GM18909 (cell line): ENCODE results near the gene PAQR6.

ENCODE experiments used
- ATAC-seq: cut with Tn5 transposase; IDR thresholded peaks from one replicate; pipeline ENCODE4 v1.9.1; 2021; ENCODE audit warnings: mild to moderate bottlenecking; ENCODE audit not compliant: unreplicated experiment, poor library complexity

Gene PAQR6, protein sequence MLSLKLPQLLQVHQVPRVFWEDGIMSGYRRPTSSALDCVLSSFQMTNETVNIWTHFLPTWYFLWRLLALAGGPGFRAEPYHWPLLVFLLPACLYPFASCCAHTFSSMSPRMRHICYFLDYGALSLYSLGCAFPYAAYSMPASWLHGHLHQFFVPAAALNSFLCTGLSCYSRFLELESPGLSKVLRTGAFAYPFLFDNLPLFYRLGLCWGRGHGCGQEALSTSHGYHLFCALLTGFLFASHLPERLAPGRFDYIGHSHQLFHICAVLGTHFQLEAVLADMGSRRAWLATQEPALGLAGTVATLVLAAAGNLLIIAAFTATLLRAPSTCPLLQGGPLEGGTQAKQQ

DNA sequence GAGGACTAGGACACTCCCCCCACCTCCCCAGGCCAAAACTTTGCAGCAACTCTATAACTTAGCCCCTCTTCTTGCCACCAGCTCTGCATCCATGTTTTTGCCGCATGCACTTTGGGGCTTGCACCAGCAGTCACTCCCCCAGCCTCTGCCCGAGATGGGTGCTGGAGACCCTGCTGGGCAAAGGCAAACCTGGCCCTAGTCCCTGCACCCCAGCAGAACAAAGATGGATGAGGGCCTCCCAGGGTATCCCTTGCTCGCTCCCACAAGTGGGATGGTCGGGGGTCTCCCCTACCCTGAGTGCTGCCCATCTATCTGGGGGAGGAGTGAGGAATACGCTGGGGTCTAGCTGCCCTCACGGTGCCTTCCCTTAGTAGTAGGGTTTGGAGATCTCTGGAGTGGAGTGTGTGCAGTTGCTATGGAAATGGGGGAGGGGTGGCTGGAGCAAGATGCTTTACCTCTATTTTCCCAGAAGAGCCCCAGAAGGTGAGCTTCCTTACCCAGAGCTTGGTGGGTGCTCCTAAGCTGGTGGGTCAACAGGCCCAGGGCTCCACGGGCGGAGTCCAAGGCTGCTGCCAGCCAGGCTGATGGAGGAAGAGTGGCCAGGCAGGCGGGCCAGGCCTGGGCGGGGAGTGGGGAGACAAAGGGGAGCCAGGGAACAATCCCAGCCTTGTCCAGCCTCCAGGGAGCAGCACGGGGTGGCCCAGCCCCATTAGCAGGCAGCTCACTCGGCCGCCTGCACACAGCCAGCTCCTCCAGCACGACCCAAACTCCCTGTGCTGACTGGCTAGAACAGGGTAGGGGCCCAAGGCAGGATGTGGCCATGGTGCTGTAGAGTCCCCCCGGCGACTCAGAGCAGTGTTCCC, at the start of gene PAQR6:
PAQR6 (minus strand) TSS at position 597 of the 863 bp plus-strand sequence. CDS start 1,325 bp downstream, outside the sequence.
- no peak for ATAC-seq

DNA sequence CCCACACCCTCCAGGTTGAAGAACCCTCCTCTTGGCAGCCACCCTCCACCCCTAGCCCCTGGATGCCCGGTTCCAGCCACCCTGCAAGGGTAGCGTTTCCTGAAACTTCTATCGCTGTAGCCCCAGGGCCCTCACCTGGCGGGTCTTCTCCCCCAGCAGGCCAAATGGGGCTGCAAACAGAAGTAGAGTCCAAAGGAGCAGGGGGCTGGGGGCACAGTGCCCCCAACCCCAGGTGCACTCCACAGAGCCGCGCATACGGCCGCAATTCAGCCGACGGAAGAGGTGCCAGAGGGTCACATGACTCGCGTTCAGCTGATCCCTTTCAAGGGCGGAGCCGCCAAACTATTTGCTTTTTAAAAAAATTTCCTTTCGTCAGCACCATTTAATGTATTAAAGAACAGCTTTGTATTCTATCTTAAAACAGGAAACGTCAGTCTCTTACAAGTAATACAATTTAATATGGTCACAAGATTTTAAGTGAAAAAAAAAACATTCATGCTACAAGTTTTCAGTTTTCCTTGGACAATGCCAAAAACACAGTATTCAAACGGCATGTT, 47.6 kb upstream of the PAQR6 start, which contains the start of gene GLMP:
GLMP (minus strand) TSS at position 289 of the 557 bp plus-strand sequence; CDS start at position 255, 34 bp downstream.
- no peak for ATAC-seq

DNA sequence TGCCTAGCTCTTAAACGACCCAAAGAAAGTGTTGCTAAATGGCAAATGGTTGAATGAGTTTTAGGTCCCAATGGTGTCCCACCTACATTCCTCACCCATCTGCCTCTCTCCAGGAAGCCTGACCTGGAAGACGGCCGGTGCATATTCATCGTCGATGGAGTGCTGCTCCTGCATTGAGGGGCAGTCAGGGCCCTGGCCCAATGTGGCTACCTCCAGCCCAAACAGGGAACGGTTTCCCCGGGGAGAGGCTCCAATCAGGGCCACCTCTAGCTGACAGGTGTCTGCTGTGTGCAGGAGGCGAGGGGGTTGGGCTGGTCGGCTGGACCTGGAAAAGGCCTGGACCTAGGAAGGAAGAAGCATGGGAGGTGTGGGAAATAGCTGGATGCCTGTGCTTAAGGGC, 46.0 kb upstream of the PAQR6 start:
- no peak for ATAC-seq

DNA sequence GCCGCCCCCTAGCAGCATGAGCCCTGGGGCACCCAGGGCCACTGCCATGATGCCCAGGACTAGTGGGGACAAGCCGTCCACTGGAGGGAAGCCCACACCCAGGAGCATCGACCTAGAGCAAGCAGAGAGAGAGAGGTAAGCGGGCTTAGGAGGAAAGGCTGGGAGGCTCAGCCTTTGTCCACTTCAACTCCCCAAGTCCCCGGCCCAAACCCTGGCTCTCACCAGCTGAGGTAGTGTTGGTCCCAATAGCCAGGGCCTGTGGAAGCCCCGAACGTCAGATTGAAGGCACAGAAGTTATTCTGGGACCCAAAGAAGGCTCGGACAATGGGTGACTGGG, 45.2 kb upstream of the PAQR6 start:
- ATAC-seq = no peak

DNA sequence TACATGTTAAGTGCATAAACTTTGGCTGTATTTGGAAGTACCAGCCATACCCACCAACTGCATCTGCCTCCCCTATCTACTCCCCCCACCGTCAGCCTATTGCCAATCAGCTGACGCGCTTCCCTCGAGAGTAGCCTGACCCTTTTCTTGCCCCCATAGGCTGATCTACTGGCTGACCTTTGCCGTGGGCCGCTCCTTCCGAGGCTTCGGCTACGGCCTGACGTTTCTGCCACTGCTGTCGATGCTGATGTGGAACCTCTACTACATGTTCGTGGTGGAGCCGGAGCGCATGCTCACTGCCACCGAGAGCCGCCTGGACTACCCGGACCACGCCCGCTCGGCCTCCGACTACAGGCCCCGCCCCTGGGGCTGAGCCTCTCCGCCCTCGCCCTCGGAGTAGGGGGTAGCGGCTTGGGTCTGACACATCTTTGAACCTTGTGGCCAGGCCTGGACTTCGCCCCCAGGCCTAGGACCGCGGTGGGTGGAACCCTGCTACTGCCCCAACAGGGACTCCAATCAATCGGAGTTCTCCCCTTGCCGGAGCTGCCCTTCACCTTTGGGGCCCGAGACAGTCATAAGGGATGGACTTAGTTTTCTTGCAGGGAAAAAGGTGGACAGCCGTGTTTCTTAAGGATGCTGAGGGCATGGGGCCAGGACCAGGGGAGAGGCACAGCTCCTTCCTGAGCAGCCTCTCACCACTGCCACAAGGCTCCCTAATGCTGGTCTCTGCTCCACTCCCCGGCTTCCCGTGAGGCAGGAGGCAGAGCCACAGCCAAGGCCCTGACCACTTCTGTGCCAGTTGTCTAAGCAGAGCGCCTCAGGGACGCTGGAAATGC, 43.6 kb upstream of the PAQR6 start:
- ATAC-seq = peak; percentile 58

DNA sequence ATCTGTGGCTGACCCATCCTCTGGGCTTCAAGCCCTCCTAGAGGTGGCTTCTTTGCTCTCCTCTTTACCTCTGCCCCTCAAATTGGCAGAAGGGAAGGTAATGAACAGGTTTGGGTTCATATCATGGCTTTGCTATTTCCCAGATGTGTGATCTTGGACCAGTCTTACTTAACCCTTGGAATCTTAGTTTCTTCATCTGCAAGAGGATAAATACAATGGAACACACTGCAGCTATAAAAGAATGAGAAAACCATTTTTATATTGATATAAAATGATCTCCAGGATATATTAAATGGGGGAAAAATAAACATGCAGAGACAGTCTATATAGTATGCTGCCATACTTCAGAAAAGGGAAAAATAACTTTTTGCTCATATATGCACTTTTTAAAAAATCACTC, 42.0 kb upstream of the PAQR6 start:
- ATAC-seq = no peak

DNA sequence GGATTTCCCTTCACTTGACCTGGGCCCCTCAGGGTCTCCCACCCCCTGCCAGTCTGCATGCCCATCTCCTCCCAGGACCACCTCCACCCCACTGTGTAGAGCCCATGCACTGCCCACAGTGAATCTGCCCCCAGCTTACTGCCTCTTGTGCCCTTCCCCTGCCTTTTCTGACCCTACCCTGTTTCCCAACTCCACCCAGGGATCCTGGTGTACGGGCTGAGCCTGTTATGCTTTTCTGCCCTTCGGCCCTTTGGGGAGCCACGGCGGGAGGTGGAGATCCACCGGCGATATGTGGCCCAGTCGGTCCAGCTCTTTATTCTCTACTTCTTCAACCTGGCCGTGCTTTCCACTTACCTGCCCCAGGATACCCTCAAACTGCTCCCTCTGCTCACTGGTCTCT, 38.2 kb upstream of the PAQR6 start:
- ATAC-seq = no peak

DNA sequence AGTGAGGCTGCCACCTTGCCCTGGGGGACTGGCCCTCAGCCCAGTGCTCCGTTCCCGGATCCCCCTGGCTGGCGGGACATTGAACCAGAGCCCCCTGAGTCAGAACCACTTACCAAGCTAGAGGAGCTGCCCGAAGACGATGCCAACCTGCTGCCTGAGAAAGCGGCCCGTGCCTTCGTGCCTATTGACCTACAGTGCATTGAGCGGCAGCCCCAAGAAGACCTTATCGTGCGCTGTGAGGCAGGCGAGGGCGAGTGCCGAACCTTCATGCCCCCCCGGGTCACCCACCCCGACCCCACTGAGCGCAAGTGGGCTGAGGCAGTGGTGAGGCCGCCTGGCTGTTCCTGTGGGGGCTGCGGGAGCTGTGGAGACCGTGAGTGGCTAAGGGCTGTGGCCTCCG, 37.6 kb upstream of the PAQR6 start:
- no peak for ATAC-seq

DNA sequence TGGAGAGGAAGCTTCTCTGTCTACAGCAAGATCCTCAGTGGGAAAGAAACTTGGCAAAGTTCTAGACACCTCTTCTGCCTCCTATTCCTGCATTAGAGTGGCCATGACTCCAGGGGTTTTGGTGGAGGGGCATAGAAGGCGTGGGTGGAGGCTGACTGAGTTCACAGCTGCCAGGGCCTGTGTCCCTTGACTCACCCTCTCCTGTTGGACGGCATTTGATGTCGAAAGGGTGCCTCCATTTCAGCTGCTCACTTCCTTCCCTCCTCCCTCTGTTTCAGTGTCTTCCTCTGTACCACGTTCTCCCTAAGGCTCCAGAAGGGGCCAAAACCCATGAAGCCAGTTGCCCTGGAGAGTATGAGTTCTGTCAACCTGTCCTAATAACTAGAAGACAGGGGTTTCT, 36.9 kb upstream of the PAQR6 start:
- ATAC-seq = no peak

DNA sequence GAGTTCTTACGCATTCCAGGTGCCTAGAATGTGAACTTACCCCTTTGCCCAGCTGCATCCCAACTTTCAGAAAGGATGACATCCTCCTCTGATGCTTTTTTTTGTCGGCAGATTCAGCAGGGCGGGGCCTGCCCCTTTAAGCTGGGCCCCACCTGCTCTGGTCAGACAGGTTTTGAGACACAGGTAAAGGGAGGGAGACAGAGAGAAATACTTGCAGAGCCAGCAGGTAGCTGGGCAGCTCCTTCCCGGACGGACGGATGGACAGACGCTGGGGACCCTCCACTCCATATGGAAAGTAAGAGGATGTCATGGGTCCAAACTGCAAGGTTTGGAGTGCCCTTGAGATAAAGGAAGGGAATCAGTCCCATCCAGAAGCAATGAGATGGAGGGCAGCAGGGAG, 36.3 kb upstream of the PAQR6 start, which contains the start of gene TMEM79:
TMEM79 (plus strand) TSS at position 214 of the 400 bp plus-strand sequence. CDS start 902 bp downstream, outside the sequence.
- ATAC-seq = no peak

DNA sequence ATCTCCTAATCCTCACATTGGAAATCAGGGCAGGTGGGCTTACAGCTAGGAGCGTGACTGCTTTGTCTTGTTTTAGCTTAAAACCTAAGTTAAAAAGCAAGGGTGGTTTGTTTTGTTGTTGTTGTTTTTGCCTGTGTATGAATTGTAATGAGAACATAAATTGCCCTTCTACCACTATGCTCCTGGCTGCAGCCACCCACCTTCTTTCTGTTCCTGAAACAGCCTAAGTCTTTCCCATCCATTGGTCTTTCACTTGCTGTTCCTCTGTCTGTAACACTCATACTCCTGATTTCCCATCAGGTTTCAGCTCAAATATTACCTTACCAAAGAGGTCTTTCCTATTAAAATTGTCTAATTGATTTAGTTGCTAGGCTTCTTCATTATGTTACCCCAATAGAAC, 35.7 kb upstream of the PAQR6 start:
- ATAC-seq = no peak

DNA sequence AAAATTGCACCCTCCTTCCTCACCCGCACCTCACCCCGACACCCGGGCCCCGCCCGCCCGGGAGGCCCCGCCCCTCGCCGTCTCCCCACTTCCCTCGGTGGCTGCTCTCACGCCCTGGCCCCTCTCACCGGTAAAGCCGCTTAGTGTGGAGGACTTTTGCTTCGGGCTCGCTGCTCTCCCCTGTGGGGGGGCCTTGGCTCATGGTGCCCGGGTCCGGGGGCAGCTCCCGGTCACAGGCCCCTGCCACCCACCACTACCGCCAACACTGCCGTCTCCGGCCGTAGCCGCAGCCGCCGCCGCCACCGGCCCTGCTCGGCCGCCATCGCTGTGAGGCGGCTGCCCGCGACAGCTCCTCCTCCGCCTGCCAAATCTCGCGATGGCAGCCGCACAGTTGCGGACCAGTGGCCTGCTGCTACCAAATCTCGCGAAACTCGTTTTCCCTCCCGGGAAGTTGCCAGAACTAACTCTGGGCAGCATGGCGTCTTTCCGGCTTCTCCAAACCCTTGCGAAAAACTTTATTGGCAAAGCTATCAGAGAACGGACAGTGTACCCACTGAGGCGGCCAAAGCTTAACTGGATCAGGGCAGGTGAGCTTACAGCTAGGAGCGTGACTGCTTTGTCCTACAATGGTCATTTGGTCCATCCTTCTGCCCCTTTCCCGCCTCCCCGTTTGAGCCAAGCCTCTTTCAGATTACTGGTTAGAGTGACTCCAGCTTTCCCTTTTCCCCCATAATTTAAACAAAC, 34.8 kb upstream of the PAQR6 start, which contains the start of gene SMG5:
SMG5 (minus strand) TSS at position 347 of the 744 bp plus-strand sequence; CDS start at position 202, 145 bp downstream.
- ATAC-seq = peak; percentile 83

DNA sequence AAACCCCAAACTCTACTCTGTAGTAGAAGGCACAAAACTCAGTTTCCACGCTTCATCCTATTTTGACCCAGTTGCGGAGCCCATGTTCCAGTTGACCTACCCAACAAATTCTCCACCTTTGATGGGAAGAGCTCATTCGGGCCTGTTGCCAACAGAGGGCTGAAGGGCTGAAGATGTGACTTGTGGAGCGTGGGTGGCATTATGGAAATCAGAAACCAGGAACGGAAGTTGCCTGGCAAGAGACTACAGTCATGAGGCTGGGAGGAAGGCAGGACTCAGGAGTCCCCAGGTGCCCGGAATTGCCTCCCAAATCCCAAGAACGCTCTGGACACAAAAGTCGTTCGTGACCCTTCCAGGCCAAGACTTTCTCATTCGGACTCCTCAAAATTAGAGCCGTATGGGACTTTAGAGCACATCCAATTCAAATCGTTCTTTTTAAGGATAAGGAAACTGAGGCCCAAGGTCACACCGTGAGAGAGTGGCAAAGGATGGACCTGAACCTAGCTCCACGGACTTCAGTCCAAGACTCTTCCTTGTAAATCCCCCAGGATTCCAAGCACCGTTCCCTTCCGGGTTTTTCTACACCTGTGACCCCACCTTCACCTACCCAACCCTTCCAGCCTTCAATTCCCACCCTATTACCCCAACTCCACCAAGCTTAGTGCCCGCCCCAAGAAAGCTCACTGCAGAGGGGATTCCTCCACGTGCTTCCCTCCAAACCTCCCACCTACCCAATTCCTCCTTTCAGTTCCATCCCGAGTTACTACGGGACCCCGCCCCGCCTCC, 34.0 kb upstream of the PAQR6 start:
- no peak for ATAC-seq

DNA sequence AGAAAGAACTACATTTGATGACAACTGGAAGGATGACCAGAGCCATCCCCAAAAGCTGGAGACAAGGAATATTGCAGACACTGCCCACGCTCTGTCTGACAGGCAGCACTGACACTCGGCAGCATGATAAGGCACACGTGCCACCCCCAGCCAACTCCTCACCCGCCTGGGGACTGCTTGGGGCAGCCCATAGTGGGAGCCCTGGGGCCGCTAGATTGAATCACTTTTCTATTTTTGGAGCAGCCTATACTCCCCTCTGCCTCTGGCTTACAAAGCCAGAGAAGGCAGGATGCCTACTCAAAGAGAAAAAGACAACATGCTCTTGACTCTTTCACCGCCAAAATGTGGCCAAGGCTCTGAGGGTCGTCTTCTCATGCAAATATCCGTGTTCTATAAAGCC, 33.4 kb upstream of the PAQR6 start:
- ATAC-seq = peak; percentile 39

DNA sequence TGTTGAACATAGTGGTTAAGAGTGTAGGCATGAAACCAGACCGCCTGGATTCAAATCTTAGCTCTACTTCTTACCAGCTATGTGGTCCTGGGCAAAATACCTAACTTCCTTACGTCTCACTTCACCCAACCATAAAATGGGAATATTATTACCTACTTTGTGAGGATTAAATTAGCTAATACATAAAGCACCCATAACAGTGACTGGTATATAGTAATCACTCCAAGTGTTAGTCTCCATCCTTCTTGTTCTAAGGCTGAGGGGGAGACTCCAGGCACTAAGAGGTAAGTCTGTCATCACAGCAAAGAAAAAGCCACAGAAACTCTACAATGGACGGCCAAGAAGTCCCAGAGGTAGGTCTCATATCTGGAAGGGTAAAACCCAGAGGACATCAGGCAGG, 32.0 kb upstream of the PAQR6 start:
- no peak for ATAC-seq

DNA sequence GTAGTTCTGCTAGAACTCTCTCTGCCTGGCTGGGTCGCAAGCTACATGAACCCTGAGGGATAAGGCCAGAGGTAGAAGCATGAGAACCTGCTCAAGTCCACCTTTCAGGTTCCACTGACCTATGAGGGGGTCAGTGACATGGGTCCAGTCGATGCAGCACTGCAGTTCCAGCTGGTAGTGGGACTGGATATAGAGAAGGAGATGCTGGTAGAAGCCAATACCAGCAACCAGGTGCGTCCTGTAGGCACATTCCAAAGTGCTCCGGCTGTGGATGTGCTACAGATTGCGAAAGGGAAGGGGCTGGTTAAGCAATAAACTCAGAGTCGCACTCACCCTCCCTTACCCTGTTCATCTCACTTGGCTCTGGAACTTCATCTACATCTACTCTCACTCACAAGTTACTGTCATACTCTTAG, 29.1 kb upstream of the PAQR6 start:
- no peak for ATAC-seq

DNA sequence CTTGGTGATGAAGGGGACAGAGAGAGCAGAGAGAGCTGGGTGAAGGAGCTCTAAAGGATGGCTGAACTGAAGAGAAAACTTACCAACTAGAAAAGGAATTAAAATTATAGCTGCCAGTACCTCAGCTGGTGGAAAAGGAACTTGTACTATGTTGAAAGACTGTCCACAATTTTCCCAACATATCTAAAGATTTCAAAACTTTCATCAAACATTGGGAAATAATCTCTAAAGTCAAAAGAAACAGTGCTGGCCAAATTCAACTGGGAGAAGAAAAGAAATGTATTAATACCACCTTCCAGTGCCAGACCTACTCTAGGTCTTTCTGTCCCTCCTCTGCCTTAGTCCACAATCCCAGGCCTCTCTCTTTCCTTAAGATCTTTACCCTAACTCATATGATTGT, 28.7 kb upstream of the PAQR6 start:
- ATAC-seq = no peak

DNA sequence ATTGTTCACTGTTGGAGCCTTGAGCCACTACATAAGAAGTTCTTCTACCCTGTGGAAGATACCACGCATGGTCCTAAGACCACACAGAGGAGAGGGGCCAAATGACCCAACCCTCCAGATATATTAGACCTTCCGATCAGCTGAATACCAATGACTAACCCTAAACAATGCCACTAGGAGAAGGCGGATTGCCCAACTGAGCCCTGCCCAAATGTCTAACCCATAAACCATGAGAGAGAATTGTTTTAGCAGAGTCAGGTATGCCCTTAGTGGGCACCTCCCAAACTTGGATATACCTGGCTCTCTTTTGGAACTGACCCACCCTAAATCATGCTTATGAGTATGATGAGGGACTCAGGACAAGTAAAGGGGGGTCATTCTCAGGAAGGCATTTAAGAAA, 22.5 kb upstream of the PAQR6 start:
- ATAC-seq = no peak

DNA sequence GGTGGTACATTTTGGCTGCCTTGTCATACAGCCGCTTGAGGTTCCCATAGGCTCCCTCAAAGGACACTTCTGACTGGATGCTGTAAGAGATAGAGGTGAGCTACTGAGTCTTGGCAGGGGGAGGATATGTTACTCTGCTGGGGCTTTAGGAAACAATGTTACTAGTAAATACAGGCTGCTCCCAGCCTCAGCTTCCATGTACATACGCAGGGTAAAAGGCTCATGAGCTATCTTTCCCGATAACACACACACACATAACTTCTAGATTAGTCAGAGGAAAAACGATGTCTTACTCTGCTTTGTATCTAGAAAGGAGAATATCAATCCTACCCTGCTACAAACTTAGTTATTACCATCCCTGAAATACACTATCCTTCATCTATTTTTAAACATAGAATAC, 20.5 kb upstream of the PAQR6 start:
- no peak for ATAC-seq
